ENCODE data around the gene MBLAC1.

The MBLAC1 gene

GRCh38 chr7:100095704-100096103, 31.1 kb upstream of the MBLAC1 start:
- no peak for DNase-seq (ENCODE audit: low read depth in 2 of 2)

GRCh38 chr7:100098913-100099312, 27.9 kb upstream of the MBLAC1 start:
- DNase-seq (ENCODE audit: low read depth in 2 of 2): no peak

GRCh38 chr7:100099452-100099851, 27.3 kb upstream of the MBLAC1 start:
- DNase-seq (ENCODE audit: low read depth in 2 of 2): no peak

GRCh38 chr7:100100420-100101015, 26.2 kb upstream of the MBLAC1 start:
- peak; percentile 63 to 64 for DNase-seq (ENCODE audit: low read depth in 2 of 2)

- DNase-seq (ENCODE audit: low read depth in 2 of 2): peak; percentile 92 to 93
These were observed 25.5 kb upstream of the MBLAC1 start, which contains the start of the genes AP4M1 and MCM7 for GRCh38 chr7:100101016-100101862. TSS of gene AP4M1 (plus strand) at chr7:100101643. CDS start at chr7:100101715, 72 bp downstream. TSS of gene MCM7 (minus strand) at chr7:100101397. CDS start at chr7:100101294, 103 bp downstream.

GRCh38 chr7:100102950-100103840, 23.6 kb upstream of the MBLAC1 start:
- no peak for DNase-seq (ENCODE audit: low read depth in 2 of 2)

GRCh38 chr7:100105534-100105933, 21.2 kb upstream of the MBLAC1 start:
- no peak for DNase-seq (ENCODE audit: low read depth in 2 of 2)

GRCh38 chr7:100106633-100107032, 20.1 kb upstream of the MBLAC1 start:
- no peak for DNase-seq (ENCODE audit: low read depth in 2 of 2)

- no peak for DNase-seq (ENCODE audit: low read depth in 2 of 2)
These were observed 19.5 kb upstream of the MBLAC1 start for GRCh38 chr7:100107125-100107737.

- no peak for DNase-seq (ENCODE audit: low read depth in 2 of 2)
These were observed 18.9 kb upstream of the MBLAC1 start for GRCh38 chr7:100107890-100108289.

GRCh38 chr7:100109521-100110163, 17.1 kb upstream of the MBLAC1 start:
- no peak for DNase-seq (ENCODE audit: low read depth in 2 of 2)

- no peak for DNase-seq (ENCODE audit: low read depth in 2 of 2)
These were observed 15.6 kb upstream of the MBLAC1 start for GRCh38 chr7:100111156-100111555.

GRCh38 chr7:100111914-100112313, 14.9 kb upstream of the MBLAC1 start:
- no peak for DNase-seq (ENCODE audit: low read depth in 2 of 2)

GRCh38 chr7:100115026-100115425, 11.7 kb upstream of the MBLAC1 start:
- no peak for DNase-seq (ENCODE audit: low read depth in 2 of 2)

GRCh38 chr7:100118388-100119071, 8.2 kb upstream of the MBLAC1 start:
- no peak for DNase-seq (ENCODE audit: low read depth in 2 of 2)

- peak; percentile 91 to 92 for DNase-seq (ENCODE audit: low read depth in 2 of 2)
These were observed 7.4 kb upstream of the MBLAC1 start, which contains the start of the genes CNPY4 and TAF6 for GRCh38 chr7:100119072-100119969. TSS of gene CNPY4 (plus strand) at chr7:100119634. CDS start at chr7:100119745, 111 bp downstream. TSS of gene TAF6 (minus strand) at chr7:100119358. CDS start at chr7:100114209, 5,149 bp downstream.

- DNase-seq (ENCODE audit: low read depth in 2 of 2): peak; percentile 43 to 47
These were observed 6.6 kb upstream of the MBLAC1 start for GRCh38 chr7:100119970-100120732.

- DNase-seq (ENCODE audit: low read depth in 2 of 2): no peak
These were observed 6.1 kb upstream of the MBLAC1 start for GRCh38 chr7:100120733-100121036.

- DNase-seq (ENCODE audit: low read depth in 2 of 2): no peak
These were observed 4.7 kb upstream of the MBLAC1 start for GRCh38 chr7:100122067-100122466.
